HG02885 (cell line): ENCODE results near the gene BHLHE40.

ENCODE experiments used
- ATAC-seq: cut with Tn5 transposase; IDR thresholded peaks from one replicate; pipeline ENCODE4 v1.9.1; 2021; ENCODE audit warnings: mild to moderate bottlenecking; ENCODE audit not compliant: unreplicated experiment, poor library complexity

Gene BHLHE40

GRCh38 chr3:4979428-4980228, at the start of gene BHLHE40:
TSS of gene BHLHE40 (plus strand) at chr3:4979437. CDS start at chr3:4979719, 282 bp downstream.
- ATAC-seq, result peak; percentile 12

GRCh38 chr3:4930501-4930900, 48.7 kb upstream of the BHLHE40 start:
- ATAC-seq, result no peak

- ATAC-seq, result no peak
These were observed 45.2 kb upstream of the BHLHE40 start for GRCh38 chr3:4934050-4934449.

- peak; percentile 71 for ATAC-seq
These were observed 43.9 kb upstream of the BHLHE40 start for GRCh38 chr3:4935347-4935746.

- no peak for ATAC-seq
These were observed 42.1 kb upstream of the BHLHE40 start for GRCh38 chr3:4936982-4937614.

- no peak for ATAC-seq
These were observed 40.8 kb upstream of the BHLHE40 start for GRCh38 chr3:4938281-4938982.

- no peak for ATAC-seq
These were observed 40.0 kb upstream of the BHLHE40 start for GRCh38 chr3:4939276-4939675.

- no peak for ATAC-seq
These were observed 38.3 kb upstream of the BHLHE40 start for GRCh38 chr3:4940985-4941384.

- ATAC-seq, result no peak
These were observed 35.7 kb upstream of the BHLHE40 start for GRCh38 chr3:4943549-4943948.

GRCh38 chr3:4945324-4945723, 33.9 kb upstream of the BHLHE40 start:
- no peak for ATAC-seq

- ATAC-seq, result no peak
These were observed 32.2 kb upstream of the BHLHE40 start for GRCh38 chr3:4947028-4947427.

GRCh38 chr3:4948395-4948794, 30.8 kb upstream of the BHLHE40 start:
- ATAC-seq, result no peak

- ATAC-seq, result no peak
These were observed 30.2 kb upstream of the BHLHE40 start for GRCh38 chr3:4949004-4949403.

- ATAC-seq, result no peak
These were observed 29.6 kb upstream of the BHLHE40 start for GRCh38 chr3:4949659-4950058.

- ATAC-seq, result no peak
These were observed 28.9 kb upstream of the BHLHE40 start for GRCh38 chr3:4950351-4950784.

GRCh38 chr3:4950948-4951347, 28.3 kb upstream of the BHLHE40 start:
- ATAC-seq, result no peak

GRCh38 chr3:4953119-4953518, 26.1 kb upstream of the BHLHE40 start:
- ATAC-seq, result no peak

- ATAC-seq, result no peak
These were observed 24.8 kb upstream of the BHLHE40 start for GRCh38 chr3:4954256-4955000.

- no peak for ATAC-seq
These were observed 23.1 kb upstream of the BHLHE40 start for GRCh38 chr3:4956099-4956498.

GRCh38 chr3:4956738-4957137, 22.5 kb upstream of the BHLHE40 start:
- ATAC-seq, result no peak

- no peak for ATAC-seq
These were observed 21.3 kb upstream of the BHLHE40 start for GRCh38 chr3:4957978-4958377.
